Panc1 (cell line): ENCODE results near the gene SH3RF2.

Experiments
- POLR2AphosphoS5 ChIP-seq: IDR thresholded peaks from 2 replicates; pipeline ENCODE4 v1.6.1; 2012; ENCODE audit warnings: mild to moderate bottlenecking, low read depth, low read length, moderate library complexity
- REST ChIP-seq, 2 experiments: IDR thresholded peaks; 2 replicates each; pipeline ENCODE4 v1.6.1; 2011 to 2012; ENCODE audit warnings: low read depth in 2 of 2, control low read depth in 1 of 2, low read length in 1 of 2, mild to moderate bottlenecking in 1 of 2, moderate library complexity in 1 of 2; ENCODE audit not compliant: insufficient read depth in 1 of 2
- TF ChIP-seq, protein P1 (sequence below): fragments of 450-650 bp; IDR thresholded peaks from 2 replicates; pipeline ENCODE4 v1.5.1; 2017; ENCODE audit warnings: mild to moderate bottlenecking

GRCh38 chr5:146034127-146034526, 97.7 kb downstream of the SH3RF2 start:
- TF ChIP-seq, protein P1, sequence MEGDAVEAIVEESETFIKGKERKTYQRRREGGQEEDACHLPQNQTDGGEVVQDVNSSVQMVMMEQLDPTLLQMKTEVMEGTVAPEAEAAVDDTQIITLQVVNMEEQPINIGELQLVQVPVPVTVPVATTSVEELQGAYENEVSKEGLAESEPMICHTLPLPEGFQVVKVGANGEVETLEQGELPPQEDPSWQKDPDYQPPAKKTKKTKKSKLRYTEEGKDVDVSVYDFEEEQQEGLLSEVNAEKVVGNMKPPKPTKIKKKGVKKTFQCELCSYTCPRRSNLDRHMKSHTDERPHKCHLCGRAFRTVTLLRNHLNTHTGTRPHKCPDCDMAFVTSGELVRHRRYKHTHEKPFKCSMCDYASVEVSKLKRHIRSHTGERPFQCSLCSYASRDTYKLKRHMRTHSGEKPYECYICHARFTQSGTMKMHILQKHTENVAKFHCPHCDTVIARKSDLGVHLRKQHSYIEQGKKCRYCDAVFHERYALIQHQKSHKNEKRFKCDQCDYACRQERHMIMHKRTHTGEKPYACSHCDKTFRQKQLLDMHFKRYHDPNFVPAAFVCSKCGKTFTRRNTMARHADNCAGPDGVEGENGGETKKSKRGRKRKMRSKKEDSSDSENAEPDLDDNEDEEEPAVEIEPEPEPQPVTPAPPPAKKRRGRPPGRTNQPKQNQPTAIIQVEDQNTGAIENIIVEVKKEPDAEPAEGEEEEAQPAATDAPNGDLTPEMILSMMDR, result no peak
- TF ChIP-seq POLR2AphosphoS5 (no peak), REST (IDR thresholded peaks at IDR 0.05; ENCODE audit: insufficient read depth in 1 of 2, low read depth in 2 of 2, low read length in 1 of 2) (no peak)
